M059J (cell line): Measurements from ENCODE around the gene SCAI. TPM values are rescaled to one million over a fixed set of nuclear protein-coding genes. Genes with fewer than 3 reads are reported as not detected.
A peak's percentile ranks its signal among the peaks of the same experiment; 100 is the strongest.
"Not testable (repeated sequence)": the region's sequence is repeated elsewhere in the genome, so short reads cannot be mapped to it uniquely, and the experiment has no call there.

ENCODE experiments used
- DNase-seq: peaks from one replicate; pipeline ENCODE4 v3.0.0-alpha.2; 2012; ENCODE audit warnings: low read depth
- total RNA-seq: library from RNA; depleted of rRNA; stranded (reverse); fragments of >200 nt; shearing (Covaris generic); gene quantifications from 2 replicates; pipeline ENCODE4 v1.2.3, GENCODE V29; 2014

The SCAI gene
- total RNA-seq, 1 experiment from 2014 or later, result 3.0 TPM

DNA sequence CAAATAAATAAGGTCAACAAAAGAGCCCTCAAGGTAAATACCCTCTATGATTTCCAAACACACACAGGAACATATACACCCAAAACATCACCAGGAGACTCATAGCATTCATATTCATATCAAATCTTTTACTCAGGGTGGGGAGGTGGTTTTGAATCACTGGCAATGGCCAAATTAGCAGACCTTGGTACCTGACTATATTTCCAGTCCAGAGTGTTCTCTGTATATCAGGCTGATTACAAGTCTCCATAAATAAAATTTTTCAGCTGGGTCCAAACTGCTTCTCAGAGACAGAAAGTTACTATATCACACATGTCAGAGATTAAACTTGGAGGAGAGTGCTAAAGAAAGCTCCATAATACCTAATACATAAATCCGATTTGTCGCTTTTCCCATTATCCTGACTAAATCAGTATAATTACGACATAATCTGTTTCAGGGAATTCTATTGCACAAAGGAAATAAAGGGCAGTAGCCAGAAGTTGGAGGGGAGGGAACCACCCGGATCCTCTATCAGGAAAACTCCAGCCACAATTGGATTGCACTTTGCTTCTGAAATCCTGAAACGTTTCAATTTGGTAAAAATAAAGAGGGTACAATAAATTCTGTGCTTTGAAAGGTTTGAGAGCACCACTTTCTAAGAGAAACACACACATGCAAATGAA, 195.5 kb downstream of the SCAI start:
- DNase-seq, result no peak

DNA sequence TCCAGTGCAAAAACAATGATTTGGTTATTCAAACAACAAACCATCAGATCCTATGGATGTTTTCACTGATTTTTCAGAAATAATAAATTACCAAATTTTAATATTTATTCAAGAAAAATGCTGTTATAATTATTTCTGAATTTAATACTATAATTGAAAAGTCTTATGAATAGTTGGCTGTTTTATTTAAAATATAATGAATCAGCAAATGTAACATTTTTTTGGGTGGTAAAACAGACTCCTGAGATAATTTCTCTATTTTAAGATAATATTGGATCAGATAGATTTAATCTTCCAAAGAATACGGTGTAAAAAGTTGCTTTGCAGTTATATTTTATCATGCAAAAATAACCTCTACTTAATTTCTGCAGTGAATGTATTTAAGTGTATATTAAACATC, 197.2 kb downstream of the SCAI start:
- DNase-seq, result no peak

DNA sequence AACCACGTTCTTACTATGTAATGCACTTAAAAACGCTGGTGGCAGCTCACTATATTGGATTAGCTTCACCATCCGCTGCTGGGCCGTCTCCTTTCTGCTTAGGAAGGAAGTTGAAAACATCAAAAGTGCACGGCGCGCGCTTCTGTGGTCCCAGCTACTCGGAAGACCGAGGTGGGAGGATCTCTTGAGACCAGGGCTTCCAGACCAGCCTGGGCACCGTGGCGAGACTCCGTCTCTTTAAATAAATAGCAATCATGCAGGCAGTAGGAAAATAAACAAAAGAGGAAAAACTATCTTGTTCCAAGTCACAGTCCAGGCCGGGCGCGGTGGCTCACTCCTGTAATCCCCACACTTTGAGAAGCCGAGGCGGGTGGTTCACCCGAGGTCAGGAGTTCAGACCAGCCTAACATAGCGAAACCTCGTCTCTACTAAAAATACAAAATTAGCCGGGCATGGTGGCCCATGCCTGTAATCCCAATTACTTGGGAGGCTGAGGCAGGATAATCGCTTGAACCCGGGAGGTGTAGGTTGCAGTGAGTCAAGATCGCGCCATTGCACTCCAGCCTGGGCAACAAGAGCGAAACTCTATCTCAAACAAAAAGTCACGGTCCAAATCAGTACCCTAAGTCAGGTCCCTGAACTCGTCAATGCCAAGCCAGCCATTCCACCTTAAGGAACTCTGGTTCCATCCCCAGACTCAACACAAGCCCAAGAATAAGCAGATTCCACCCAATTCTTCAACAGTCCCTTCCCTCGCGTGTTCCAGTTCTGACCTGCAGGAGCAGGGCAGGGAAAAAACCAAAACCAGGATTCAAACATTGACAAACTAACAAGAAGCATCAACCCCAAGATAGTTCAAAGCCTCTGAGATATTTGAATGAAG, 201.4 kb downstream of the SCAI start:
- DNase-seq, result peak; percentile 70

DNA sequence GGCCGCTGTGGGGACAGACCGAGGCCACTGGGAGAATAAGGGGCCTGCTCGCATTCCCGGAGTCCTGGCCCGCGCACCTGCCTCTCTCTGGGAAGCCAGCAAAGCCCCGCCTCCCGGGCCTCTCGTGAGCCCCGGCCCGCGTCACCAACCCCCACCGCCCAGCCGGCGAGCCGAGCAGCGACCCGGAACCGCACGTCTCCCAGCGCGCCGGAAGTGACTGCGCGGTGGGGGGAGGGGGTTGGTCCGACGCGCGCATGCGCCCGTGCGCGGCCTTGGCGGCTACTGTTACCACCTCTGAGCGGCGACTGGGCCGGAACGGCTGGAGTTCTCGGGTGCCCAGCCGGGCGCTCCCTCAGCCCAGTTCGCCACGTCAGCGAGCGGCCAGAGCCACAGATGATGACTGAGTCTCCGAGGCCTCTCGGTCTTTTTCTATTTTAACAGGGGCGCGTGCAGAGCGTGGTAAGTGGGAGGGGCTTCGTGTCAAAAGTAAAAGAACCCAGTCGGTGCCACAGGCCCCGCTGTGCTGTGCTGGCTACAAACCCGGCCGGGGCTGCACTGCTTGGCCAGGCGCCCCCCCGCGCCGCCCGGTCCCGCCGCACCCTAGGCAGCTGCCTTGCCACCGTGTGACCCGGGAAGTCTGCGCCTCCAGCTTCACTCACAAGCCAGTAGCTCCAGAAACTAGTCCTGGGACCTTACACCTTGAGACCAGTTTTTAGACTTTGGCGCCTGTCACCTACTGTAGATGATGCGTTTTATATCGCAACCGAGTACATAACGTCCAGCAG, 202.2 kb downstream of the SCAI start, which contains the start of gene GOLGA1:
Gene GOLGA1, minus strand, starts transcription at position 190 of the 785 bp plus-strand sequence. CDS start 2,372 bp downstream, outside the sequence.
- DNase-seq, result peak; percentile 95

DNA sequence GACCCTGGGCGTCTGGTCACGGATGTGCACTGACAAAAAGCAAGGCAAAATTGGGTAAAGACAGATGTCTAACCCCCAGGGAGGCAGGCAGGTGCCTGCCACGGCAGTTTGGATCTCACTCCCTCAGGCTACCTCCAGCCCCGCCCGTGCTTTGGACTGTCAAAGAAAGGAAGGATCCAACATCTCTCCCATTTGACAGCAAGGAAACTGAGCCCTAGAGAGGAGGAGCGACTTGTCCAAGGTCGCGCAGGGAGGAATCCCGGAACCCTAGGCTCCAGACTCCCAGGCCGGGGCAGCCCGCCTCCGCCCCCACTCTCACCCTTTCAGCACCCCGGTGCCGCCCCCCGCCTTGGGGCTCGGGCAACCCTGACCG, 202.8 kb downstream of the SCAI start:
- no peak for DNase-seq

DNA sequence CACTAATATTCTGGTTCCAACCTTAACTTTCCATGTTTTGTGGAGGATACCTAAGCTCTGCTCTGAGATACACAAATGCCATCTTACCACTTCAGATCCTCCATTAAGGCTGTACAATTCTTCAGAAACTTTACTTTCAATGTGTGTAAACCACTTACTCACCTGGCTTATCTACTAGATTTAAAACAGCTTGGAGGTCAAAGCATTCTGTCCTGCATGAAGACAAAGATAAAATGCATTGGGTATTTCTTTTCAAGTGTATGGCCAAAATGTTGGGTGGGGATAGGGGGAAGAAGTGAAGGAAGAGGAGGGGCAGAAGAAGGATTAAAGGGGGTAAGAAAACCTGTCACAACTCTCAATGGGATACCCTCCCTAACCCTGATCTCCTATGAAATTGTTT, 203.4 kb downstream of the SCAI start:
- DNase-seq, result no peak

DNA sequence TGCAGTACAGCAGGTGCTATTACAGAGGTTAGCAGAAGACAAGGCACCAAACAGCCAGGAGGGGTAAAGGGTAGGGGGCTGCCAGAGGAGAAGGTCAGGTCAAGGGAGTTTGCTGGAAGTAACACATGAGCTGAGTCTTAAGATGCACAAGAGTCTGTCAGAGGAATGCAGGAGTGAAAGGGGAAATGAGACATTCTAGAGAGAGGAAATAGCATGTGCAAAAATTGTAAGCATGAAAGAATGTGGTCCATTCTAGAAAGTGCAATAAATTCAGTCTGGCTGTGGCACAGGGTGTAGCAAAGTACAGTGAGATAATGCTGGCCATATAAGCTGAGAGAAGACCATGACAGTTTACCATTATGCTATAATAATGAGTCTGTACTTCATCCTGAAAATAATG, 209.0 kb downstream of the SCAI start:
- DNase-seq, result peak; percentile 27

DNA sequence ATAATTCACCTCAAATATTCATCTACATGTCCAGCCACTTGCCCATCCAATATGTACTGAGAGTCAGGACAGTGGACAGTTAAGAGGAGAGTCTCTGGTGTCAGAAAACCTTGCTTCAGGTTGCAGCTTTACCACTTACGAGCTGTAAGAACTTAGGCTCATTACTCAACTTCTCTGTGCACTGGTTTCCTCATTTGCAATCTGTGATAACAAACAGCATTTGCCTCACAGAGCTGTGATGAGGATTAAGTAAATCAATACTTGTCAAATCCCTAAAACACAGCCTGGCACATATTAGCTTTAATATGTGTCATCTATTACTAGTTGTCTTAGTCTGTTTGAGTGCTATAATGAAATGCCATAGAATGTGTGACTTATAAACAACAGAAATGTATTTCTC, 211.0 kb downstream of the SCAI start:
- DNase-seq, result no peak

DNA sequence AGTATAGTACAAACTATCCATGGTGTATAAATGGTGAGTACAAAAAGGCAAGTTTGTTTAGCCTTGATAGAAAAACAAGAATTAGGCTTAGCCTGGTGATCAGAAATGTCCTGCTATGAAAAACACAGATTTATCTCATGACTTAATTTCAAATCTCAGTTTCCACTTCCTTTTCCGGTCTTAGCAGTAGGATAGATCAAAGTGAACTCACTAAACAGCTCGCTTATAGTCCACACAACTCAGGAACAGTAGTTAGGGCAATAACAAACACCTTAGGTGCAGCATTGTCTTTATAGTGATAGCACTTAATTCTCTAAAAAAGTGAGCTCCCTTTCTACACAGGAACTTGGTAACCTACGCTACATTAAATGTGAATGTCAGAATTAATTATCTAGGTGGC, 213.9 kb downstream of the SCAI start:
- DNase-seq, result no peak

DNA sequence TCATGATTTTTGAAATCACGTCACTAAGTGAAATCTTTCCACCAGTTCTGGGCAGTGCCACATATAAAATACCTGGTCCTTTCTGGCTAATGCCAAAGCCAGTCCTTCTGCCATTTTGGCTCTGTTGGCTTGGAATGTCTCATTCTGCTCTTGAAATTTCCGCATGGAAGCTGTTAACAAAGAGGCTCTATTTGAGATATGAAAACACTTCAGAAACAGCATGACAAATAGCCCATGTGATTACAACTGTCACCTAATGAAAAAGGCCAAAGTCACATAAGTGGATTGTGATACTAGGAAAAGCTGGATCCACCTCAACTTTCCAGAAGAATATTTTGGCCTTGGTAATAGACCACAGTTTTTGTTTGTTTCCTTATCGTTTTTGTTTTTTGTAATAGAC, 215.2 kb downstream of the SCAI start:
- DNase-seq, result no peak

DNA sequence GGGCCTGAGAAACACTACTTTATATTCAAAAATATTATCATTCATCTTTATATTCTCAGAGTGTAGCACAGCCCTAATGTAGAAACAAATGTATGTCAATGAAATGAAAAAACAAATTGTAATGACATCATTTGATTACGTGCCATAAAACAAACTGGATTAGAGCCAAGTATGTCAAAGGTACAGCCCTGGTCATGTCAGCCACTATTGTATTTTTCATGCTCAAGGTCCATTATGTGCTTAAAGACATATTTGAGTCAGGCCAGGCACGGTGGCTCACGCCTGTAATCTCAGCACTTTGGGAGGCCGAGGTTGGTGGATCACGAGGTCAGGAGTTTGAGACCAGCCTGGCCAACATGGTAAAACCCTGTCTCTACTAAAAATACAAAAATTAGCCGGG, 222.9 kb downstream of the SCAI start:
- DNase-seq, result not testable (repeated sequence)

DNA sequence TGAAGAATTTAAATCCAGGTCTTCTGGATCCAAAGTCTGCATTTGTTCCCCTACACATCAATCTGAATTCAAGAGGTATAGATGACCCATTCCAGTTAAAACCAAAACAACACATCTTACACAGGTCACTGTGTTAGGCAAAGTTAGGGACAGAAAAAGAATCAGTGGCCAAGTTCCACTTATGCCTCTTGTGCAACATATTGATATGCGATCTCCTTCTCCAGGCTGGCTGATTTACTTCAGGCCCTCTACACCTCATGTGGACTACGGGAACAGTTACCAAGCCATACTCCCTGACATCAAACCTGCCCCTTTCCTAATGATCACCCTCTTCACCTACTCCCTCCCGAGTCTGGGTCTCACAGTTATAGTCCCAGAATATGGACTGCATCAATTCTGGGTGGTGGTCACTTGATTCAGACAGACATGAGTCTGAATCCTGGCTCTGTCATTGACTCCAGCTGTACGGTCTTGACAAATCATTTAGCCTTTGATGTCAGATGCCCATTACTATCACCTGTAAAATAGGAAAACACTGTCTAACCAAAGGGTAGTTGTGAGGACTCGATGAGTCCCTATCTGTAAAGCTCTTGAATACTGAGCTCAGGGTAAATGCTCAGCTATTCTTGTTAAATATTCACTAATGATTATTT, 228.4 kb downstream of the SCAI start:
- DNase-seq, result no peak

DNA sequence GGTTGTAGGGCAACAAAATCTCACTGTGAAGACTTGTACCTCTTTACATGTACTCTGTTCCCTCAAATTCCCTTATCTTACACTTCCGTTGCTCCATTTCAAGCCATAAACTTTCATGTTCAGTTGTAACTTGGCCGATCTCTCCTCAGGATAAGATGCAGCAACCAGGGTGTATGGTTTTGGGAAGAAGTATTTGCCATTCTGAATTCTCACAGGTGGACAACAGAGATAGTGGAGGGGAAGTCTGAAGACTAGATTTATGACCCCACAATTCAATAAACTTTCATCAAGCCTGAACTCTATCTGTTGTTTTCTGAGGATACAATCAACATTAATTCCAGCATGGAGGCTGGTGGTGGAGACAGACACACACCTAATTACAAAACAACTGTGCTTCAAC, 229.9 kb downstream of the SCAI start:
- no peak for DNase-seq

DNA sequence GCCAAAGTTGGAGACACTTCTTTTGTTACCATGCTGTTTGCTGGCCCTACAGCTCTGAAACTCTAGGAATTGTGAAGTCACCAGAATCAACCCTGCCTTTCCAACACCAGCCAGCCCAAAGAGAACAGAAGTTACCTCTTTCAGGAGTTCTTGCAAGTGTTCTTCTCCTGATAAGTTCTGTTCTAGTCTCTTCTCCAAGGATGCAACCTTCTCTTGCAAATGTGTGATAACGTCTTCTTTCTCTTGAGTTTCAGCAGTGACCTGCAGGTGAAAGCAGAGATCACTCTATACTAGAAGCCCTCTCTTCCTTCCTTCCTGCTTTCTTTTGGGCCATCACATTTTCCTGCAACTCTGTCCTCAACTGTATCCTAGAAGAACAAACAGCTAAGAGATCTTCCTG, 231.6 kb downstream of the SCAI start:
- DNase-seq, result no peak

DNA sequence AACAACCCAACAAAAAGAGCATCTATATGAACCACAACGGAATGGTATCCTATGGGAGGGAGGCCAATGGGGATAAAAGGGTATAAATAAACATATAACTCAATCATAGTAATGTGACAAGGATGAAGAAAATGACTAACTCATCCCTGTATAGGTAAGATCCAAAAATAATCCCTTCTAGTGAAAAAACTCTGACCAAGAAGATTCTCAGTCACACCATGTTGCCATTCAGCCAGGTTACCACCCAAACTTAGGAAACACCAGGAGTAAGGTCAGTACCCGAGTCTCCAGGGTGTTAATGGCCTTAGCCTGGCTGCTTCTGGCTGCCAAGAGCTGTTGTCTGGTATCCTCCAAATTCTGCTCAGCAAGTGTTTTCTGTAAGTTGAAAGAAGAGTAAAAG, 235.2 kb downstream of the SCAI start:
- DNase-seq, result no peak

DNA sequence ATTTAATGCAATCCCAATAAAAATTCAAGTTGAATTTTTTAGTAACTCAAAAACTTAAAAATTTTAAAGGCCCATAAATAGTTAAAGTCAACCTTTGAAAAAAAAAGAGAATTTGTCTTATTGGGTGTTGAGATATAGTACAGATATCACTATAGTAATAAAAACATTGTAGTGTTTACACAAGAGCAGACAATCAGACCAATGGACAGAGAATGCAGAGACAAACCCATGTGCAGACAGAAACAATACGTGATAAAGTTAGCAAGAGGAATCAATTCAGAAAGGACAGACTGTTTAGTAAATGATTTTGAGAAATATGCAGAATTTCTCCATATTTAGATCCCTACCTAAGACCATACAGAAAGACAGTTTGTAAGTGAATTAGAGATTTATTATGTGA, 236.4 kb downstream of the SCAI start:
- DNase-seq, result no peak

DNA sequence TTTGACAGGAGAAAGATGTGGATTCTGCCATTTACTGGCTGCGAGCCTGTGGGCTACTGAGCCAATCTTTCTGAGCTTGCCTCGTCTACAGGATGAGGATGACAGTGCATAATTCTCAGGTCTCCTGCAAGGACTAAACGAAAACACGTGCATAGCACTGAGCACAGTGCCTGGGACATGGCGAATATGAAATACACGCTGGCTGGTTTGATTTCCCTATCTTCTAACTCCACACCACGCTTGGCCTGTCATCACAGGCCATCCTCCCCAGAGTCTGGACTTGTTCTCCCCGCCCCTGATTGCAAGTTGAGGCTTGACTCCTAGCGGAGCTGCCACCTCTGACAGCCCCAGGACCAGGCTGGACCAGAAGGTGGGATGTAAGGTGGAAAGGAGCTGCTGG, 243.5 kb downstream of the SCAI start:
- DNase-seq, result no peak

DNA sequence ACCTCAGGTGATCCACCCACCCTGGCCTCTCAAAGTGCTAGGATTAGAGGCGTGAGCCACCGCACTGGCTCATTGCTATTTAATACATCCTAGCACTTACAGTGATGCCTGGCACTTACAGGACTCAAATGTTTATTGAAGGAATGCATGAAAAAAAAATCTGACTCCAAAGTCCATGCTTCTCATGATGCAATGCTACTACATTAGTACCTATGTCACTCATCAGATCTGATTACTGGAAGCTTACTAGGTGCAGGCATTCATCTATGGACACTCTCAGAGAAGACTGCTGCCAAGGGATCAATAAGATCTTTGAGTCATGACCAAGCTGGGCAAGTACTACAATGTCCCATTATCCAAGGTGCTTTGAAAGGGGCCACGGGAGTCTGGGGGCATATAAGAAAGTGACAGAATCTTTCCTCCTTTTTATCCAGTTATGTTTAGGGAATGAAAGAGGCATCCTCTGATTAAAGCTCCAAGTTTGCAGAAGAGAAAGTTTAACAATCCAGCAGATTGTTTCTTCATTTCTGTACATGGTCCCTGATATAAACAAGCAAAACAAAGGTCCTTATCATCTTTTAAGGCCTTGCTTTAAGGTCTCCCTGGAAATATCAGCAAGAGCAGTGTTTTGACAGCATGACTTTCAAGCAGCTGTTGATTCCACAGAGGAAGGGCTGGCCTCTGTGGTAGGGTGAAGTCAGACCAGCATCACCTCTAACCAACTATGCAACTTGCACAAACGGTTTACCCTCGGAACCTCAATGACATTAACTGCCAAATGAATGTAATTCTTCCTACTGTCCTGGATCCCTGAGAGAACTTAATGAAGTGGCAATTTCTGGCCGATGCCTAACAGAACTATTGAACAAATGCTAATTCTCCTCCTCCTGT, 245.5 kb downstream of the SCAI start:
- no peak for DNase-seq

DNA sequence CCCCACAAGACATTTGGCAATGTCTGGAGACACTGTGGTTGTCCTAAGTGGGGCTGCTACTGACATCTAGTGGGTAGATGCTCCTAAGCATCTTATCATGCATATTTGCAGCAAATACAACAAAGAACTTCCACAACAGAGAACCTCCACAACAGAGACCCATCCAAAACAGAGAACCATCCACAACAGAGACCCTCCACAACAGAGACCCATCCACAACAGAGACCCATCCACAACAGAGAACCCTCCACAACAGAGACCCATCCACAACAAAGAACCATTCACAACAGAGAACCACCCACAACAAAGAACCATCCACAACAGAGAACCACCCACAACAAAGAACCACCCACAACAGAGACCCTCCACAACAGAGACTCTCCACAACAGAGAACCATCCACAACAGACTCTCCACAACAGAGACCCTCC, 248.6 kb downstream of the SCAI start:
- peak; percentile 47 for DNase-seq

DNA sequence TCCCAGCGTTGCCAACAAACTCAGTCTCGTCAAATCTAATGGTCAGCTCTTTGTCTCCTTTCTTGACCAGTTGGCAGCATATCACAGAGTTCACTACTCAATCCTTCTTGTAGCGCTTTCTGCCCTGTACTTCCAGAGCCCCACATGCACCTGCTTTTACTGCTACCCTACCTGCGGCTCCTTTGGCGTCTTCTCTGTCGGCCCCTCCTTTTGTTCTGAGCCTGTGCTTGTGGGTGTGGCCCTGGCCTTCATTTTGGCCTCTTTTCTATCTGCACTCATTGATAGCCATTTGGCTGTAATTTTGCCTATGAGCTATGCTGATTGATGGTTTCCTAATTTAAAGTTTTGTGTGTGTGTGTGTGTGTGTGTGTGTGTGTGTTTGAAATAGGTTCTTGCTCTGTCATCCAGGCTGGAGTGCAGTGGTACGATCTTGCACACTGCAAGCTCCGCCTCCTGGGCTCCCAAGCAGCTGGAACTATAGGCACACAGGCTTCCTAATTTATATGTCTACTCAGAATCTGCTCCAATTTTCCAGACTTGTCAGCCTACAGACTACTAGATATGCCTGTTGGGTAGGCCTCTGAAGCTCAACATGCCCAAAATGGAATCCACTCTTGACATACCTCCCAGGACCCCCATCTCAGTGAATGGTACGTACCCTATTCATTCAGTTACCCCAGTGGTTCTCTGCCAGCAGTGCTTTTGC, 249.1 kb downstream of the SCAI start:
- DNase-seq, result no peak
